ENCODE data around the gene ANKMY2.

ANKMY2 gene

DNA sequence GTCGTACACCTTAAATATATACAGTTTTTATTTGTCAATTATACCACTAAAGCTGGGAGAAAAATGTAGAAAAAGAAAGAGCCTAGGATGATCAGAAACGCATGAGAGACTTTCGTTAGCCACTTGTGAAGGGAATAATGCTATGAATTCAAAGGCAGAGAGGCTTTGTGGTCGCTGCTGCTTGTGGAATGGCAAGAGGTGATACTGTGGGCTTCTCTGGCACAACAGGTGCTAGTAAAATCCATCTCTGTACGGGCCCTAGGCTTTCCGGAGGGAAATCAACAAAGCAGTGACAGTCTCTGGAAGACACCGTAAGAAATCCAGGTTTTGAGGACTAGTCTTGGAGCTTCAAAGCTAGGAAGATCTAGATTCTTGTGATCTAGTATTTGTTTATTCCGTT lies 66.3 kb downstream of the ANKMY2 start:
- no peak for DNase-seq (ENCODE audit: low spot score)

DNA sequence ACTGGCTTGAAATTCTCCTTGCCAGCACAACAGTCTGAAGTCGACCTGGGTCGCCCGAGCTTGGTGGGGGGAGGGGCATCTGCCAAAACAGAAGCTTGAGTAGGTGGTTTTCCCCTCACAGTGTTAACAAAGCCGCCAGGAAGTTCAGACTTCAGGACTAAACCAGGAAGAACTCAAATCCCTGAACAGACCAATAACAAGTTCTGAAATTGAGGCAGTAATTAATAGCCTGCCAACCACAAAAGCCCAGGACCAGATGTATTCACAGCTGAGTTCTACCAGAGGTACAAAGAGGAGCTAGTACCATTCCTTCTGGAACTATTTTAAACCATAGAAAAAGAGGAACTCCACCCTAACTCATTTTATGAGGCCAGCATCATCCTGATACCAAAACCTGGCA lies 73.6 kb downstream of the ANKMY2 start:
- DNase-seq (ENCODE audit: low spot score): no peak

DNA sequence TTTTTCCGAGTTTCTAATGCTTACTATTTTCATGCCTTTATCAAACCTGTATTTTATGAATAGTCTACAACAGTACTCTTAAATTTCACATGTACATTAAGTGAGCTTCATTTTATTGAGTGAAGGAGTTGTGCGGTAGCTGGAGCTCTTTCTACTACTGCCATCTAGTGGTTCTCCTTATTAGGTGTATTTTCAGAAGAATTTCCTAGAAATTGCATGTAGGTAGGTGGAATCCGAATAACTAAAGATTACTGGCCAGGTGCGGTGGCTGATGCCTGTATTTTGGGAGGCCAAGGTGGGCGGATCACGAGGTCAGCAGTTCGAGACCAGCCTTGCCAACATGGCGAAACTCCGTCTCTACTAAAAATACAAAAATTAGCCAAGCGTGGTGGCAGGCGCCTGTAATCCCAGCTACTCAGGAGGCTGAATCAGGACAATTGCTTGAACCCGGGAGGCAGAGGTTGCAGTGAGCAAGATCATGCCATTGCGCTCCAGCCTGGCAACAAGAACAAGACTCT lies 80.6 kb downstream of the ANKMY2 start:
- DNase-seq (ENCODE audit: low spot score): peak; percentile 47

DNA sequence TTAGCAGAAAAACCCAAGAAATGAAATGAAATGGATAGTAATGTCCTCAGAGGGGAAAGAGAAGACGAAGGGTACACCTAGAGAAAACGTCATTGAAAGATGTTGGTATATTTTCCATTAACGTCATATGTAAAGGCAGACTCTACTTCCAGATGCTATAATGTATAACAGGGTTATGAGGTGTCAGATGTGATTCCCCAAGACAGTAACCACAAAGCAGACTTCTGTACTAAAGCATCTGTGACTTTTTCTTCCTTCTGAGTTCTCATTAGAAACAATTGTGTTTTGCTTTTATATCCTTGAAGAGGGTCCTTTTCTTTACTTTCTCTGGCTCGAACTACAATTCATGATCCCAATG lies 81.6 kb downstream of the ANKMY2 start:
- no peak for DNase-seq (ENCODE audit: low spot score)

DNA sequence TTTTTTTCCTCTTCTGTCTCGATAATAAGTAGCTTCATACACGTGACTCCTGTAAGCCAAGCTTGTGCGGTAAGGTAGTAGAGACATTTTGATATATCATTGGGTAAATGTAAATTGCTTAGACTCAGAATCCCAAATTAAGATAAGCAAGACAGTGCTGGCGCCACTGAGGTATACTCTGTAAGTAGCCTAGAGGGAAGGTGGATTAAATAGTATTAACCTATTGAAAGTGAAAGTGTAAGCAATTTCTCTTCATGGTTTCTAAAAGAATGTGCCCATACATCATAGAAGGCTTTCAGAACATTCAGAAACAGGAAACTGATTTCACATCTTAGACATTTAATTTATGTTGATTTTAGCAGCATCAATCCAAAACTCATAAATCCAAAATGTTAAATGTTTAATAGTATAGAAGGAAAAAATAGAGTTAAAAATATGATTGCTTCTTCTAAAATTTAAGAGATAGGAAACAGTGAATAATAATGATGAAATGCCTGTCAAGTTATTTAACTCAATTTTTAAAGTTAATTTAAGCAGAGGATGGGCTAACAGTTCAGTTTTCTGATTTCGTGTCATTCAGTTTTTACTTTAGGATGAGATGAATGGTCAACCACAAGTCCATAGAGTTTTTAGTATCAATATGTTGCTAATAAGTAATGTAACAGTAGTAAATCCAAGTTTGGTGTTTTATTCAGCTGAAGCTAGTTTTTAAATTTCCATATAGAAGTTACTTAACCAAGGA lies 82.1 kb downstream of the ANKMY2 start:
- DNase-seq (ENCODE audit: low spot score): no peak

DNA sequence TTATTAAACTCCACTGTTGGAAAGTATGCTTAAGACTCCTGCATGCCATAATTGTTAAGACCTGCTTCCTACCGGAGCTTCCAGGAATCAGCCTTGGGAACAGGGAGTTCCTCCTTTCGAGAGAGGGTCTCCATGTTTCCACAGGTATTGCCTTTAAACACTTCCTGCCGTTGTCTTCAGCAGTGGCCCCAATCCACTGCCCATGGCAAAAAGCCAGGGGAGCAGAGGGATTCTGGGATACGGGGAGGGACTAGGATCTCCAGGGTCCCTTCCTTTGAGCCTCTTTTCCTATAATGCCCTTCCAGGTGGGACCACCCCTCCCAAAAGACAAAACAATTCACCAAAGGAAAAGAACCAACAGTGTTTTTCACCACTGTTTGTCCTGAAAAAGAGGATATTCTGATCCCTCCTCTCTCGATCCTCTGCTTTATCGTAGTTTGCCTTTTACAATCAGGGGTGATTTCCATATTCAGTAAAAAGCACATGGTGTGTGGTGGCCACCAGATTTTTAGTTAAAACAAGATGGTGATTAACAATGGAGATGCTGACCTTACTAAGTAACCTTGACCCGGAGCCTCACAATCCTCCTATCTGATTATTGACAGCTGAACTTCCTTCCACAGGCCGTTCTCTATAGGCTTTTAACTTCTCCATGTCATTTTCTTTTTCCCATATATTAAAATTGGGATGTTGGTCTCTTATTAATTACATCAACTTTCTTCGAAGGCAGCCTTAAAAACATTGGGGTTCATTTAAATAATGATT lies 82.9 kb downstream of the ANKMY2 start:
- DNase-seq (ENCODE audit: low spot score): no peak

DNA sequence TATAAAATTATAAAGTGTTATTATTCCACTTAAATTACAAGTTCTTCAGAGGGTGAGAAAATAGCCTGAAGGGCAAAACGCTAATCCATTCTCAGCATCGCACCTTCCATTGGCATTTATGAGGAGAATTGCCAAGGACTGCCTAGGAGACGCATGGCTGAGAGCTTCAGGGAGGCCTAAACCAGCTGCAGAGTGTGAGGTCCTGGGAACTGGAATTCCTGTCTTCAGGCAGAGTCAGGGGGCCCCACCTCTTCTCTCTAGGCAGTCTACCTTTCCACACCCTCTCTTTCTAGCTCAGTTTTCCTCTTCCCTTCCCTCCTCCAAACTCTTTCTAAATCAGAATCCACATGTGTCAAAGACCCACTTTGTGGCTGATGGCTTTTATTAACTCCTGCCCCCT lies 83.6 kb downstream of the ANKMY2 start:
- no peak for DNase-seq (ENCODE audit: low spot score)

DNA sequence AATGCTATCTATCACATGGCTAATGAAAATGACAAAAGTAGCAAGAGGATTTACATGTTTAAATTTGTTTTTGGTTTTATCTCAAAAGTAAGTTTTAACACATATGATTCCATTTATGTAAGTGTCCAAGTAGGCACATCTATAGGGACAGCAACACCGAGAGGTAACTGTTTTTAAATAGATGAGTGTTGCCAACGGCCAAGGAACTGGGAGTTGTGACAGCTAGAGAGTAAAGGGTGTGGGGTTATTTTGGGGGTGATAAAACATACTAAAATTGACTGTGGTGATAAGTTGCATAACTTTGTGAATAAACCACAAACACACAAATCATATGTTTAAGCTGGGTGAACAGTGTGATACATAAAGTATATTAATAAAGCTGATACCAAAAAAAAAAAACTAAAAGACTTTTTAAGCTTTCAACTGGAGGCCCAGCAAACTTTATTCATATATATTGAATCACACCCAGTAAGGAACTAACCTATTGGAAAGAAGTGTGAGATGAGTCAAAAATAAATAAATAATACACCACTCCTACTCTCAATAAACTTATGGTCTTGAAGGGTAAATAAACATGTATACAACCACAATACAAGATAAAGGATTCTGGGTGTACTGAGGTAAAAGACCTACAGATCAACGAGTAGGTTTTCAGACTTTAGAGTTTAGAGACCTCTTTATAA lies 85.9 kb downstream of the ANKMY2 start:
- DNase-seq (ENCODE audit: low spot score): no peak

DNA sequence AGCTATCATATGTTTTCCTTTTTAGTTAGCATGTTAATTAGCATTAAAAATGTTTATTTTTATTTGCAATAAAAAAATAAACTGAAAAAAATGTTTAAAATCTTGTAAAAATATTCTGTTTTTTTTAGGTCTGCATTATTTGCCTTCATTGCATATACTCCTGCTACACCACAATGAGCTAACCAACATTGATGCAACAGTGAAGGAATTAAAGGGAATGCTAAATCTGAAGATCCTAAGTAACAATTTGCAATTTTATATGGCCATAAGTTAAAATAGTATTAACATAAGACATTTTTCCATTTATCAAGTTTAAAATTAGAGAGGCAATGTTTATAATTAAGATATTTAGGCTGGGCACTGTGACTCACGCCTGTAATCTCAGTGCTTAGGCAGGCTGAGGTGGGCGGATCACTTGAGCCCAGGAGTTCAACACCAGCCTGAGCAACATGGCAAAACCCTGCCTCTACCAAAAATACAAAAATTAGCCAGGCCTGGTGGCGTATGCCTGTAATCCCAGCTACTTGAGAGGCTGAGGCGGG lies 86.7 kb downstream of the ANKMY2 start:
- DNase-seq (ENCODE audit: low spot score): no peak

DNA sequence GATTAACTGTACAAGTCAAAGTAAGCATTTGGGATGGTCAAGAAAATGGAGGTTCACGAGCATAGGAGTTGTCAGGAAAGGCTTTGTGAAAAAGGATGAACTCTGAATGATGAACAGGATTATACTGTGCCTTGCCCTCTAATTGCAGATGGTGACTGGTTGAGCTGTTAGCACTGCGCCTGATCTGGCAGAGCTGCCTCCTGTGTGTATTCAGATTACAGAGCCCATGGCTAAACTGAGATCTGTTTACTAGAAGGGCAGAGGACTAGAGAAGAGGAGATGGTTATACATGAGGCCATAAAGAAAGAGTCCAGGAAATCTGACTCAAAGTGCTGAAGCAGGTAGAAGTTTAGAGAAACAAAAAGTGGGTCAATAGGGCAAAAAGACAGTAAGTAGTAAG lies 89.2 kb downstream of the ANKMY2 start:
- DNase-seq (ENCODE audit: low spot score): no peak

DNA sequence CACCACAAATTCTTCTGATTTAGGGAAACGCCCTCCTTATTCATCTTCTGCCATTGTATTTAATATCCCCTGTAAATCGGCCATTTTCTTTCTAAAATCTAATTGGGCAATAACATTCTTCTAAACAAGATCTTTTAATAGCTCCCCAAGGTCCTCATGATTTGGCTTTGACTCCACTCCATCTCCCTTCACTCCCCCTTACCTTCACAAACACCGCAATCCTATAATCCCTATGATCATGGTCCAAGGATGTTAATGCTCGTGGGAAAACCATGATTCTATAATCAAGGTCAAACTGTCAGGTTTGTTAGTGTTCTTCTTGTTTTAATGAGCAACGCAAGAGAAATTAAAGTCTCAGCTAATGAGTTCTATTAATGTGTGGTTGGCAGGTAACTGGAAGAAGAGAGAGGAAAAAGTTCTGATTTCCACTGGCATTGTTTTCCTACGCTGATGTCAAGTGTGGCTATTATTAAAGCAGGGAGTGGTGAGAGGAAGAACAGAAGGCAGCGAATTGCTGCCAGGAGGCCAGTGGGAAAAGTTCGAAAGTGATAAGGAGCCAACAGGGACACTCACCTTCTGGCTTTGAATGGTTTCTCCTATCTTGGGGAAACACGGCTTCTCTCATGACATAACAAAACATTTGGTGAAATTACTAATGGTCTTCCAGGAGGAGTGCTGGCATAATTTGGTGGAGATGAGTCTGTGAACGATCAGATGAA lies 90.9 kb downstream of the ANKMY2 start:
- DNase-seq (ENCODE audit: low spot score): no peak

DNA sequence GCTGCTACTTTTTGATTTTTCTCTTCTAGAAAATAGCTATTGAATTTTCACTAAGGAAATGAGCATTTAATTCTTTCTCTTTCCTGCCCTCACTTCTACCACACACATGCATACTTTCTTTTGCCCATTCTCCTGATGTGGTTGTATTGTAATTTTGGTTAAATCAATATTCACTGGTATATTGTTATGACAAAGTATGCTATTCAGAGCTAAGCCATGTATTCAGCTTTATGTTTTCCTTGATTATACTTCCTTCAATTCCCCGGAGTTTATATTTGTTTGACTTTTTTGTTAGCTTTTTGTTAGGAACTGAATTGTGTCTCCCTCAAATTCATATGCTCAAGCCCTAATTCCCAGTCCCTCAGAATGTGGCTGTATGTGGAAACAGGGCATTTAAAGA lies 94.9 kb downstream of the ANKMY2 start:
- no peak for DNase-seq (ENCODE audit: low spot score)

Data from putamen (tissue), 1 donor.